GM23338 (cell line): ENCODE data around the gene TMEM229A. TPM values are rescaled to one million over a fixed set of nuclear protein-coding genes. Genes with fewer than 3 reads are reported as not detected.

Experiments
- ATAC-seq: fragments of 200-7000 bp; cut with Tn5 transposase; 3 replicates; pipeline ENCODE4 v1.9.1; 2020
- DNase-seq: peaks from one replicate; pipeline ENCODE4 v3.0.0-alpha.2; 2015; ENCODE audit warnings: low spot score
- H2AFZ ChIP-seq: fragments of 200-600 bp; sonication (generic); 2 replicates; pipeline ENCODE4 v1.8.0; 2016; ENCODE audit warnings: antibody characterized with exemption, mild to moderate bottlenecking, moderate library complexity
- H3F3A ChIP-seq: fragments of 200-600 bp; sonication (generic); replicated peaks from 2 replicates; pipeline ENCODE4 v1.8.0; 2017; ENCODE audit warnings: antibody characterized with exemption, mixed run types, low read depth
- H3K27ac ChIP-seq: fragments of 200-600 bp; sonication (generic); 2 replicates; pipeline ENCODE4 v1.6.1; 2016; ENCODE audit warnings: low read depth
- H3K27me3 ChIP-seq: fragments of 200-600 bp; sonication (generic); 2 replicates; pipeline ENCODE4 v1.8.0; 2016; ENCODE audit warnings: mild to moderate bottlenecking, mixed run types, moderate library complexity; ENCODE audit not compliant: insufficient read depth
- H3K36me3 ChIP-seq: fragments of 200-600 bp; sonication (generic); 2 replicates; pipeline ENCODE4 v1.8.0; 2016; ENCODE audit warnings: mild to moderate bottlenecking; ENCODE audit not compliant: insufficient read depth
- H3K4me1 ChIP-seq: fragments of 200-600 bp; sonication (generic); 2 replicates; pipeline ENCODE4 v1.8.0; 2016; ENCODE audit warnings: mild to moderate bottlenecking, moderate library complexity; ENCODE audit not compliant: insufficient read depth
- H3K4me2 ChIP-seq: fragments of 200-600 bp; sonication (generic); 2 replicates; pipeline ENCODE4 v1.7.1; 2017; ENCODE audit warnings: mixed run types
- H3K4me3 ChIP-seq: fragments of 200-600 bp; sonication (generic); 2 replicates; pipeline ENCODE4 v1.6.1; 2016; ENCODE audit warnings: mixed run types
- H3K79me2 ChIP-seq: fragments of 200-600 bp; sonication (generic); replicated peaks from 2 replicates; pipeline ENCODE4 v1.8.0; 2017; ENCODE audit warnings: mild to moderate bottlenecking; ENCODE audit not compliant: insufficient read depth
- H3K9me2 ChIP-seq: fragments of 200-600 bp; sonication (generic); 2 replicates; pipeline ENCODE4 v1.8.0; 2017; ENCODE audit not compliant: insufficient read depth
- H4K20me1 ChIP-seq: fragments of 200-600 bp; sonication (generic); replicated peaks from 2 replicates; pipeline ENCODE4 v1.8.0; 2017; ENCODE audit warnings: mild to moderate bottlenecking; ENCODE audit not compliant: insufficient read depth
- H3K27ac Mint-ChIP-seq: 2 replicates; pipeline ENCODE4 v1.8.0; 2020; ENCODE audit warnings: inconsistent platforms, mild to moderate bottlenecking, moderate library complexity, mixed read lengths
- H3K27me3 Mint-ChIP-seq: 3 replicates; pipeline ENCODE4 v1.8.0; 2022; ENCODE audit warnings: low read depth, mild to moderate bottlenecking, moderate library complexity, mixed read lengths, inconsistent platforms; ENCODE audit not compliant: insufficient read depth, poor library complexity
- H3K36me3 Mint-ChIP-seq: 3 replicates; pipeline ENCODE4 v1.8.0; 2021; ENCODE audit warnings: low read depth, mild to moderate bottlenecking, inconsistent platforms, moderate library complexity, mixed read lengths
- H3K4me1 Mint-ChIP-seq: 3 replicates; pipeline ENCODE4 v1.8.0; 2020; ENCODE audit warnings: mild to moderate bottlenecking, inconsistent platforms, mixed read lengths
- H3K4me3 Mint-ChIP-seq: 3 replicates; pipeline ENCODE4 v1.8.0; 2021; ENCODE audit warnings: moderate library complexity, mild to moderate bottlenecking, inconsistent platforms, mixed read lengths
- H3K9me3 Mint-ChIP-seq: 3 replicates; pipeline ENCODE4 v1.8.0; 2020; ENCODE audit warnings: moderate library complexity, mild to moderate bottlenecking, inconsistent platforms, mixed read lengths
- CTCF ChIP-seq, 2 experiments: fragments of 200-600 bp in 1 of 2; sonication (generic) in 1 of 2; conservative IDR thresholded peaks; 2 replicates each; pipeline versions ENCODE4 v1.5.1 to v1.6.1; 2016 to 2017; ENCODE audit warnings: antibody characterized with exemption in 2 of 2, low read depth in 2 of 2, mild to moderate bottlenecking in 2 of 2, moderate library complexity in 1 of 2
- EZH2phosphoT487 ChIP-seq: fragments of 200-600 bp; sonication (generic); IDR thresholded peaks from one replicate; pipeline ENCODE4 v1.8.1; 2018; ENCODE audit warnings: antibody characterized with exemption; ENCODE audit not compliant: unreplicated experiment
- JUNB ChIP-seq: IDR thresholded peaks from one replicate; pipeline ENCODE4 v1.6.1; 2016; ENCODE audit warnings: antibody characterized with exemption; ENCODE audit not compliant: unreplicated experiment
- POLR2AphosphoS5 ChIP-seq: IDR thresholded peaks from 2 replicates; pipeline ENCODE4 v1.6.1; 2016; ENCODE audit warnings: antibody characterized with exemption, low read depth
- STAT1 ChIP-seq: IDR thresholded peaks from one replicate; pipeline ENCODE4 v1.6.1; 2016; ENCODE audit warnings: antibody characterized with exemption; ENCODE audit not compliant: unreplicated experiment
- ZNF114 ChIP-seq: fragments of 250-450 bp; sonication (Bioruptor Pico); IDR thresholded peaks from 2 replicates; pipeline ENCODE4 v1.5.0; 2020; ENCODE audit warnings: mild to moderate bottlenecking, moderate library complexity
- ZNF462 ChIP-seq: fragments of 250-450 bp; sonication (Bioruptor Pico); IDR thresholded peaks from 2 replicates; pipeline ENCODE4 v1.5.0; 2020; ENCODE audit warnings: mild to moderate bottlenecking, moderate library complexity
- polyA plus RNA-seq: library from polyadenylated mRNA; unstranded; fragments of >200 nt; fragmentation: Nextera tagmentation; extraction: Ambion mirVana; gene quantifications from 2 replicates; pipeline ENCODE4 v1.2.1, GENCODE V29; 2016
- total RNA-seq: library from RNA; depleted of rRNA; stranded (reverse); fragments of >200 nt; shearing (Covaris generic); gene quantifications from 2 replicates; pipeline ENCODE4 v1.2.3, GENCODE V29; 2014

TMEM229A gene
- total and polyA plus RNA-seq, 2 experiments from 2014 or later: 0.63 to 0.80 TPM

- TF ChIP-seq ZNF462 (CRISPR knock-in tag) (no peak), STAT1 (no peak), ZNF114 (no peak), JUNB (no peak), EZH2phosphoT487 (no peak), CTCF (conservative IDR thresholded peaks at IDR 0.05; ENCODE audit: low read depth in 2 of 2) (no peak), POLR2AphosphoS5 (no peak)
Measured at GRCh38 chr7:124071843-124072242, 39.0 kb upstream of the TMEM229A start (continued).

GRCh38 chr7:124062171-124062570, 29.3 kb upstream of the TMEM229A start:
- H3K4me1 ChIP-seq: no peaks in the 10 kb centered on the region
- TF ChIP-seq ZNF462 (CRISPR knock-in tag) (no peak), STAT1 (no peak)

More at GRCh38 chr7:124062171-124062570, 29.3 kb upstream of the TMEM229A start:
- Histone ChIP-seq H4K20me1 (no peaks in the 10 kb centered on the region), H3K9me2 (0 out of 2 replicates have a peak, but pooled peaks cover 3% of the 10 kb centered on the region), H3K27me3 (no peaks in the 10 kb centered on the region), H3F3A (no peaks in the 10 kb centered on the region), H3K36me3 (no peaks in the 10 kb centered on the region), H2AFZ (no peak overlapping the region), H3K4me3 (no peak overlapping the region), H3K79me2 (no peaks in the 10 kb centered on the region), H3K27ac (no peak overlapping the region), H3K4me2 (no peak overlapping the region)
- Mint-ChIP-seq H3K27me3 (no peaks in the 10 kb centered on the region), H3K4me1 (no peaks in the 10 kb centered on the region), H3K4me3 (no peak overlapping the region), H3K36me3 (no peaks in the 10 kb centered on the region), H3K27ac (no peak overlapping the region), H3K9me3 (no peaks in the 10 kb centered on the region)
- DNase-seq: no peak
- ATAC-seq: no peak
